HepG2 (cell line): ENCODE data around the gene WNT3. TPM values are rescaled to one million over a fixed set of nuclear protein-coding genes. Genes with fewer than 3 reads are reported as not detected.
A peak's percentile ranks its signal among the peaks of the same experiment; 100 is the strongest.

Experiments used
- ATRX ChIP-seq: sonication (generic); formaldehyde crosslinking; IDR thresholded peaks from 2 replicates; pipeline ENCODE4 v1.4.0; 2020; ENCODE audit warnings: missing genetic modification reagents, borderline replicate concordance
- HDAC2 ChIP-seq: sonication (generic); formaldehyde crosslinking; IDR thresholded peaks from 2 replicates; pipeline ENCODE4 v1.4.0; 2020; ENCODE audit warnings: missing genetic modification reagents
- NFE2L2 ChIP-seq: fragments of 150-350 bp; IDR thresholded peaks from 2 replicates; pipeline ENCODE4 v1.6.1; 2014; ENCODE audit warnings: low read length
- NR2F6 ChIP-seq, 2 experiments: IDR thresholded peaks; 2 replicates each; pipeline ENCODE4 v1.6.1; 2016; ENCODE audit warnings: antibody characterized with exemption in 1 of 2, mild to moderate bottlenecking in 1 of 2
- PAF1 ChIP-seq: IDR thresholded peaks from 2 replicates; pipeline ENCODE4 v1.6.1; 2016; ENCODE audit warnings: missing genetic modification reagents, missing compliant biosample characterization
- THAP11 ChIP-seq: IDR thresholded peaks from 2 replicates; pipeline ENCODE4 v1.6.1; 2016; ENCODE audit warnings: missing biosample characterization, missing genetic modification reagents
- ZBTB3 ChIP-seq: sonication (generic); formaldehyde crosslinking; IDR thresholded peaks from 2 replicates; pipeline ENCODE4 v1.4.0; 2020; ENCODE audit warnings: low read depth, mild to moderate bottlenecking, moderate library complexity, missing genetic modification reagents, borderline replicate concordance
- ZNF143 ChIP-seq: sonication (generic); formaldehyde crosslinking; IDR thresholded peaks from 2 replicates; pipeline ENCODE4 v1.4.0; 2020; ENCODE audit warnings: missing genetic modification reagents
- ZNF432 ChIP-seq: sonication (generic); formaldehyde crosslinking; IDR thresholded peaks from 2 replicates; pipeline ENCODE4 v1.5.0; 2020; ENCODE audit warnings: missing genetic modification reagents, mild to moderate bottlenecking, borderline replicate concordance
- ZNF703 ChIP-seq: sonication (generic); formaldehyde crosslinking; IDR thresholded peaks from 2 replicates; pipeline ENCODE4 v1.5.1; 2020; ENCODE audit warnings: missing genetic modification reagents, mild to moderate bottlenecking, moderate library complexity, borderline replicate concordance
- ZZZ3 ChIP-seq: sonication (generic); formaldehyde crosslinking; IDR thresholded peaks from 2 replicates; pipeline ENCODE4 v1.4.0; 2020; ENCODE audit warnings: missing genetic modification reagents, mild to moderate bottlenecking, borderline replicate concordance
- polyA plus RNA-seq, 8 experiments: library from polyadenylated mRNA; depleted of rRNA in 3 of 8; stranded (reverse) in 7 of 8; unstranded in 1 of 8; fragments of >200 nt; fragmentation: Illumina TruSeq in 4 of 8; extraction: Trizol in 4 of 8; gene quantifications; 2 replicates each; pipeline versions ENCODE4 v1.2.1 to v1.2.3, GENCODE V29; 2011 to 2016; ENCODE audit warnings: low read depth in 4 of 8, missing spikeins in 1 of 8, mixed read lengths in 1 of 8; ENCODE audit not compliant: insufficient read depth in 1 of 8
- total RNA-seq, 5 experiments: library from RNA; depleted of rRNA; stranded (reverse); fragments of >200 nt; fragmentation: Illumina TruSeq; extraction: Trizol; gene quantifications; 2 replicates each; pipeline ENCODE4 v1.2.3, GENCODE V29; 2016; ENCODE audit warnings: low read depth in 1 of 5
- TF ChIP-seq, protein P1 (sequence below): sonication (generic); formaldehyde crosslinking; IDR thresholded peaks from 2 replicates; pipeline ENCODE4 v1.8.0; 2022; ENCODE audit warnings: missing genetic modification reagents, mild to moderate bottlenecking, borderline replicate concordance
- TF ChIP-seq, protein P2 (sequence below): sonication (generic); formaldehyde crosslinking; IDR thresholded peaks from 2 replicates; pipeline ENCODE4 v1.4.0; 2020; ENCODE audit warnings: missing genetic modification reagents, mild to moderate bottlenecking, borderline replicate concordance
- TF ChIP-seq, protein P3 (sequence below): sonication (generic); formaldehyde crosslinking; IDR thresholded peaks from 2 replicates; pipeline ENCODE4 v1.5.0; 2020; ENCODE audit warnings: missing genetic modification reagents

The WNT3 gene
- total and polyA plus RNA-seq, 2 of the 13 experiments (the other 11 are each of a cell fraction or from before 2014, with no cell fraction given) = 8.5 to 10.3 TPM

DNA sequence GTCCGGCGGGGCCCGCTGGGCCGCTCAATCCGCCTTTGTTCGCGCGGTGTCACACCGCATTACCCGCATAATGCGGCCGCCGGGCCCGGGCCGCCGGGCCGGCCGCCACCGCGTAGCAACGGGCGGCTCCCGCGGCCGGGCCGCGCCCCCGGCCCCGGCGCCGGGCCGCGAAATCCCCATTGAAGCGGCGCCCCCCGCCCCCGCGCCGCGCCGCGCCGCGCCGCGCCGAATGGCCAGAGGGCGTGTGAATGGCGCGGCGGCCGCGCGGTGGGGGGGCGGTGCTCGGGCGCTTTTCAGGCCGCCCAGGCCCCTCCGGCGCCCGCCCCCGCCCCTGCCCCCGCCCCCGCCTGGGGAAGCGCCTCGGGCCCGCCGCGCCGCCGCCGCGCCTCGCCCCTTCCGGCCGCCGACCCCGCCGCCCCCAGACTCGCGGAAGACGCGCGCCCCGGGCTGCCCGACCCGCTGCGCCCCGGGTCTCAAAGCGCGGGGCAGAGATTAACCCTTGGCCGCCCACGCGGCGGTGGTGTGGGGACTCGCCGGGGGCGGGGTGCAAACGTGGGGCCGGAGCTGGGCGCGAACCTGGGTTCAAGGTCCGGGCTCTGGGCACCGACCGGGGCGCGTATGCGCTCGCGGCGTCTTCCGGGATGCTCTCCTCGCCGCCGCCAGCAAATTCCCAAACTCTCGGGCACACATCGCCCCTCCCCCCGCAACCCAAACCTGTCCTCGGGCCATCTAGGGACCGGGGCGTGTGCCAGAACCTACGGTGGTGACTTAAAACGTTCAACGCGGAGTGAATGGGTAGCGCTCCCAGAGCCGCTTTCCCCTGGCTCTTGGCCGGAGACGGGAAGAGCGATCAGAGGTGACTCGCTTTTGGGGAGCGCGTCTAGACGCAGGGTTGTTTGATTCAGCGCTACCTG is 46.7 kb downstream of the WNT3 start (continued):
- no peak for TF ChIP-seq NR2F6 (IDR thresholded peaks at IDR 0.05)
- peak; percentile 49; the same call in 1 of the 2 replicates for TF ChIP-seq NR2F6 (CRISPR knock-in tag; IDR thresholded peaks at IDR 0.05)
- no peak for TF ChIP-seq ATRX (CRISPR knock-in tag)
- peak; percentile 66 for TF ChIP-seq THAP11 (CRISPR knock-in tag)
- TF ChIP-seq ZNF703 (CRISPR knock-in tag) = no peak
- TF ChIP-seq, protein P1, sequence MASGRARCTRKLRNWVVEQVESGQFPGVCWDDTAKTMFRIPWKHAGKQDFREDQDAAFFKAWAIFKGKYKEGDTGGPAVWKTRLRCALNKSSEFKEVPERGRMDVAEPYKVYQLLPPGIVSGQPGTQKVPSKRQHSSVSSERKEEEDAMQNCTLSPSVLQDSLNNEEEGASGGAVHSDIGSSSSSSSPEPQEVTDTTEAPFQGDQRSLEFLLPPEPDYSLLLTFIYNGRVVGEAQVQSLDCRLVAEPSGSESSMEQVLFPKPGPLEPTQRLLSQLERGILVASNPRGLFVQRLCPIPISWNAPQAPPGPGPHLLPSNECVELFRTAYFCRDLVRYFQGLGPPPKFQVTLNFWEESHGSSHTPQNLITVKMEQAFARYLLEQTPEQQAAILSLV (CRISPR knock-in tag) = peak; percentile 64; the same call in 1 of the 2 replicates
- TF ChIP-seq PAF1 (CRISPR knock-in tag) = no peak
- TF ChIP-seq, protein P2, sequence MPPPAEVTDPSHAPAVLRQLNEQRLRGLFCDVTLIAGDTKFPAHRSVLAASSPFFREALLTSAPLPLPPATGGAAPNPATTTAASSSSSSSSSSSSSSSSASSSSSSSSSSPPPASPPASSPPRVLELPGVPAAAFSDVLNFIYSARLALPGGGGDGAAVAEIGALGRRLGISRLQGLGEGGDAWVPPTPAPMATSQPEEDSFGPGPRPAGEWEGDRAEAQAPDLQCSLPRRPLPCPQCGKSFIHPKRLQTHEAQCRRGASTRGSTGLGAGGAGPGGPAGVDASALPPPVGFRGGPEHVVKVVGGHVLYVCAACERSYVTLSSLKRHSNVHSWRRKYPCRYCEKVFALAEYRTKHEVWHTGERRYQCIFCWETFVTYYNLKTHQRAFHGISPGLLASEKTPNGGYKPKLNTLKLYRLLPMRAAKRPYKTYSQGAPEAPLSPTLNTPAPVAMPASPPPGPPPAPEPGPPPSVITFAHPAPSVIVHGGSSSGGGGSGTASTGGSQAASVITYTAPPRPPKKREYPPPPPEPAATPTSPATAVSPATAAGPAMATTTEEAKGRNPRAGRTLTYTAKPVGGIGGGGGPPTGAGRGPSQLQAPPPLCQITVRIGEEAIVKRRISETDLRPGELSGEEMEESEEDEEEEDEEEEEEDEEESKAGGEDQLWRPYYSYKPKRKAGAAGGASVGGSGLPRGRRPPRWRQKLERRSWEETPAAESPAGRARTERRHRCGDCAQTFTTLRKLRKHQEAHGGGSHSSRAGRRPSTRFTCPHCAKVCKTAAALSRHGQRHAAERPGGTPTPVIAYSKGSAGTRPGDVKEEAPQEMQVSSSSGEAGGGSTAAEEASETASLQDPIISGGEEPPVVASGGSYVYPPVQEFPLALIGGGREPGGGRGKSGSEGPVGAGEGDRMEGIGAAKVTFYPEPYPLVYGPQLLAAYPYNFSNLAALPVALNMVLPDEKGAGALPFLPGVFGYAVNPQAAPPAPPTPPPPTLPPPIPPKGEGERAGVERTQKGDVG (CRISPR knock-in tag) = 0 out of 2 replicates have a peak, but pooled peaks have one; percentile 31
- 0 out of 2 replicates have a peak, but pooled peaks have one; percentile 44 for TF ChIP-seq ZNF143 (CRISPR knock-in tag)
- TF ChIP-seq ZZZ3 (CRISPR knock-in tag) = peak; percentile 70; the same call in 1 of the 2 replicates
- TF ChIP-seq ZBTB3 = no peak
- peak; percentile 76 for TF ChIP-seq HDAC2 (CRISPR knock-in tag)
- no peak for TF ChIP-seq ZNF432 (CRISPR knock-in tag)
- TF ChIP-seq, protein P3, sequence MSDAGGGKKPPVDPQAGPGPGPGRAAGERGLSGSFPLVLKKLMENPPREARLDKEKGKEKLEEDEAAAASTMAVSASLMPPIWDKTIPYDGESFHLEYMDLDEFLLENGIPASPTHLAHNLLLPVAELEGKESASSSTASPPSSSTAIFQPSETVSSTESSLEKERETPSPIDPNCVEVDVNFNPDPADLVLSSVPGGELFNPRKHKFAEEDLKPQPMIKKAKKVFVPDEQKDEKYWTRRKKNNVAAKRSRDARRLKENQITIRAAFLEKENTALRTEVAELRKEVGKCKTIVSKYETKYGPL (CRISPR knock-in tag) = peak; percentile 54; the same call in 1 of the 2 replicates
- no peak for TF ChIP-seq NFE2L2
